GM10248 (cell line): ENCODE measurements around the gene PSMC6.

Source experiments
- CTCF ChIA-PET: fragments of 300-600 bp; sonication (Branson Sonifier 250); formaldehyde crosslinking; extraction: SDS; loops from one replicate; lab custom pipeline; 2021; ENCODE audit warnings: antibody characterized with exemption; lab: Yijun Ruan, JAX
- POLR2A ChIA-PET: fragments of 350-650 bp; sonication (Branson Sonifier 250); formaldehyde crosslinking; extraction: SDS; loops from one replicate; lab custom pipeline; 2020; ENCODE audit warnings: antibody characterized with exemption; lab: Yijun Ruan, JAX
- DNase-seq: peaks from one replicate; pipeline ENCODE4 v3.0.0; 2012; ENCODE audit errors: extremely low spot score
- CTCF ChIP-seq: IDR thresholded peaks from 2 replicates; pipeline ENCODE4 v1.5.1; 2012; ENCODE audit warnings: mild to moderate bottlenecking, low read depth; ENCODE audit errors: extremely low read depth, missing control alignments, control extremely low read depth

Gene PSMC6

GRCh38 chr14:52683985-52684520, 22.9 kb upstream of the PSMC6 start:
- TF ChIP-seq CTCF, result no peak
- CTCF ChIA-PET, result interaction anchor here (1.2 to 1.5 kb wide), 3 partner anchors 9 to 16 kb away, joined by 3 to 4 read pairs (median 3); no protein-coding TSS in a partner anchor
- POLR2A ChIA-PET, result no interaction called here
- no peak for DNase-seq

- no peak for DNase-seq
- TF ChIP-seq CTCF, result no peak
- POLR2A ChIA-PET, result no interaction called here
- CTCF ChIA-PET, result interaction anchor here (1.6 kb wide), 1 partner anchor 13 kb away, joined by 4 read pairs; no protein-coding TSS in a partner anchor
Observed at GRCh38 chr14:52686176-52686575, 20.8 kb upstream of the PSMC6 start.

- CTCF ChIA-PET, result no interaction called here
- POLR2A ChIA-PET, result no interaction called here
- TF ChIP-seq CTCF, result no peak
- DNase-seq, result no peak
Observed at GRCh38 chr14:52690983-52691760, 15.8 kb upstream of the PSMC6 start.

GRCh38 chr14:52692248-52692962, 14.6 kb upstream of the PSMC6 start:
- CTCF ChIA-PET, result interaction anchor here (0.6 to 1.1 kb wide), 4 partner anchors 13 to 69 kb away, joined by 3 to 4 read pairs (median 3); no protein-coding TSS in a partner anchor
- DNase-seq, result no peak
- no peak for TF ChIP-seq CTCF
- POLR2A ChIA-PET, result no interaction called here

- ChIA-PET CTCF (interaction anchor here (1.0 to 1.1 kb wide), 2 partner anchors 32 to 69 kb away, joined by 3 read pairs; no protein-coding TSS in a partner anchor), POLR2A (no interaction called here)
- DNase-seq, result no peak
- no peak for TF ChIP-seq CTCF
Observed at GRCh38 chr14:52693036-52693435, 14.0 kb upstream of the PSMC6 start.

- no peak for TF ChIP-seq CTCF
- DNase-seq, result no peak
- ChIA-PET CTCF (no interaction called here), POLR2A (no interaction called here)
Observed at GRCh38 chr14:52693532-52693931, 13.5 kb upstream of the PSMC6 start.
